GM23338 (cell line): ENCODE measurements around the gene CDH9.

Experiments used
- ETS1 ChIP-seq: IDR thresholded peaks from 2 replicates; pipeline ENCODE4 v1.6.1; 2016; ENCODE audit warnings: antibody characterized with exemption
- EZH2phosphoT487 ChIP-seq: fragments of 200-600 bp; sonication (generic); IDR thresholded peaks from one replicate; pipeline ENCODE4 v1.8.1; 2018; ENCODE audit warnings: antibody characterized with exemption; ENCODE audit not compliant: unreplicated experiment
- TF ChIP-seq, protein P1 (sequence below), 2 experiments: fragments of 200-600 bp in 1 of 2; sonication (generic) in 1 of 2; conservative IDR thresholded peaks; 2 replicates each; pipeline versions ENCODE4 v1.5.1 to v1.6.1; 2016 to 2017; ENCODE audit warnings: antibody characterized with exemption in 2 of 2, low read depth in 2 of 2, mild to moderate bottlenecking in 2 of 2, moderate library complexity in 1 of 2

GRCh38 chr5:26843677-26844076 is 194.7 kb downstream of the CDH9 start:
- TF ChIP-seq EZH2phosphoT487 = no peak
- no peak for TF ChIP-seq ETS1
- TF ChIP-seq, protein P1, sequence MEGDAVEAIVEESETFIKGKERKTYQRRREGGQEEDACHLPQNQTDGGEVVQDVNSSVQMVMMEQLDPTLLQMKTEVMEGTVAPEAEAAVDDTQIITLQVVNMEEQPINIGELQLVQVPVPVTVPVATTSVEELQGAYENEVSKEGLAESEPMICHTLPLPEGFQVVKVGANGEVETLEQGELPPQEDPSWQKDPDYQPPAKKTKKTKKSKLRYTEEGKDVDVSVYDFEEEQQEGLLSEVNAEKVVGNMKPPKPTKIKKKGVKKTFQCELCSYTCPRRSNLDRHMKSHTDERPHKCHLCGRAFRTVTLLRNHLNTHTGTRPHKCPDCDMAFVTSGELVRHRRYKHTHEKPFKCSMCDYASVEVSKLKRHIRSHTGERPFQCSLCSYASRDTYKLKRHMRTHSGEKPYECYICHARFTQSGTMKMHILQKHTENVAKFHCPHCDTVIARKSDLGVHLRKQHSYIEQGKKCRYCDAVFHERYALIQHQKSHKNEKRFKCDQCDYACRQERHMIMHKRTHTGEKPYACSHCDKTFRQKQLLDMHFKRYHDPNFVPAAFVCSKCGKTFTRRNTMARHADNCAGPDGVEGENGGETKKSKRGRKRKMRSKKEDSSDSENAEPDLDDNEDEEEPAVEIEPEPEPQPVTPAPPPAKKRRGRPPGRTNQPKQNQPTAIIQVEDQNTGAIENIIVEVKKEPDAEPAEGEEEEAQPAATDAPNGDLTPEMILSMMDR (conservative IDR thresholded peaks at IDR 0.05; ENCODE audit: low read depth in 2 of 2) = no peak
